BJ (cell line): ENCODE results near the gene SDHC. TPM values are rescaled to one million over a fixed set of nuclear protein-coding genes. Genes with fewer than 3 reads are reported as not detected.
"Not testable (repeated sequence)": the region's sequence is repeated elsewhere in the genome, so short reads cannot be mapped to it uniquely, and the experiment has no call there.

Experiments
- CTCF ChIA-PET: fragments of 350-600 bp; formaldehyde crosslinking; extraction: SDS; loops from one replicate; lab custom pipeline; 2021; ENCODE audit warnings: antibody characterized with exemption, inconsistent platforms; lab: Yijun Ruan, JAX
- POLR2A ChIA-PET: fragments of 300-600 bp; sonication (Branson Sonifier 250); formaldehyde crosslinking; extraction: SDS; loops from one replicate; lab custom pipeline; 2021; ENCODE audit warnings: antibody characterized with exemption; lab: Charles Lee
- DNase-seq: peaks from one replicate; pipeline ENCODE4 v3.0.0-alpha.2; 2011; ENCODE audit warnings: low read depth
- H3K27me3 ChIP-seq: 2 replicates; pipeline ENCODE4 v1.6.0; 2011; ENCODE audit warnings: low read length; ENCODE audit not compliant: control insufficient read depth, insufficient read depth
- H3K36me3 ChIP-seq: 2 replicates; pipeline ENCODE4 v1.5.1; 2011; ENCODE audit warnings: low read length; ENCODE audit not compliant: control insufficient read depth, insufficient read depth
- H3K4me3 ChIP-seq: 2 replicates; pipeline ENCODE4 v1.5.1; 2011; ENCODE audit warnings: low read depth, mild to moderate bottlenecking, control low read depth, low read length
- CTCF ChIP-seq: IDR thresholded peaks from 2 replicates; pipeline ENCODE4 v1.5.1; 2011; ENCODE audit warnings: low read depth, mild to moderate bottlenecking, control low read depth, inconsistent platforms, low read length, moderate library complexity; ENCODE audit not compliant: insufficient read depth
- polyA plus RNA-seq: library from polyadenylated mRNA; depleted of rRNA; stranded (reverse); fragments of >200 nt; gene quantifications from 2 replicates; pipeline ENCODE4 v1.2.3, GENCODE V29; 2011

SDHC gene
- polyA plus RNA-seq, 1 experiment, result 275 TPM

GRCh38 chr1:161402446-161402845, 88.3 kb downstream of the SDHC start:
- POLR2A ChIA-PET, result interaction anchor here (0.6 kb wide), 1 partner anchor 13 kb away, joined by 4 read pairs; no protein-coding TSS in a partner anchor
- CTCF ChIA-PET, result no interaction called here
- Histone ChIP-seq H3K36me3 (no peaks in the 10 kb centered on the region), H3K4me3 (no peak overlapping the region), H3K27me3 (peaks cover 2% of the 10 kb centered on the region; the same call in 1 of the 2 replicates)
- DNase-seq, result no peak
- TF ChIP-seq CTCF, result no peak

DNA sequence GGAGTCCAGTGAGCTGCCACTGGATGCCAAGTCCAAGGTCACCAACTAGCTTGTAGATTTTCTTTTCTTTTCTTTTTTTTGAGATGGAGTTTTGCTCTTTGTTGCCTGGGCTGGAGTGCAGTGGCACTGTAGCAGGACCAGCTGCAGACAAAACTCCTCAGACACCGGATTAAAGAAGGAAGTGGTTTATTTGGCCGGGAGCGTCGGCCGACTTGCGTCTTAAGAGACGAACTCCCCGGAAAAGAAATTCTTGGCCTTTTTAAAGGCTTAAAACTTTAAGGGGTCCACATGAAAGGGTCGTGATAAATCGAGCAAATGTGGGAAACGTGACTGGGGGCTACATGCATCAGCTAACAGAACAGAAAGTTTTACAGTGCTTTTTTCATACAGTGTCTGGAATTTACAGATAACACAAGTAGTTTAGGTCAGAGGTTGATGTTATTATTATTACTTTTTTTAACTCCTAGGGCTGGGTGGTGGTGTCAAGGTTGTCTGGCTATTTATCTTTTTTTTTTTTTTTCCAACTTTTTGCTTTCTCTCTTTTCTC, 89.9 kb downstream of the SDHC start:
- TF ChIP-seq CTCF, result no peak
- ChIA-PET CTCF (no interaction called here), POLR2A (interaction anchor here (0.6 kb wide), 1 partner anchor 35 kb away, joined by 3 read pairs; no protein-coding TSS in a partner anchor)
- no peaks in the 10 kb centered on the region for H3K36me3 ChIP-seq
- no peak for DNase-seq
- H3K27me3 ChIP-seq, result peaks cover 2% of the 10 kb centered on the region; the same call in 1 of the 2 replicates
- H3K4me3 ChIP-seq, result no peak overlapping the region

- DNase-seq, H3K27me3 ChIP-seq, CTCF ChIA-PET, H3K36me3 ChIP-seq, POLR2A ChIA-PET, H3K4me3 ChIP-seq: not testable (repeated sequence)
These were observed 92.4 kb downstream of the SDHC start for GRCh38 chr1:161406551-161406950.

GRCh38 chr1:161407451-161407985, 93.3 kb downstream of the SDHC start:
- no peak for TF ChIP-seq CTCF
- H3K36me3 ChIP-seq, result no peaks in the 10 kb centered on the region
- ChIA-PET POLR2A (no interaction called here), CTCF (interaction anchor here (0.8 kb wide), 1 partner anchor 26 kb away, joined by 3 read pairs; no protein-coding TSS in a partner anchor)
- H3K27me3 ChIP-seq, result peaks cover 2% of the 10 kb centered on the region
- H3K4me3 ChIP-seq, result no peak overlapping the region
- DNase-seq, result no peak

DNA sequence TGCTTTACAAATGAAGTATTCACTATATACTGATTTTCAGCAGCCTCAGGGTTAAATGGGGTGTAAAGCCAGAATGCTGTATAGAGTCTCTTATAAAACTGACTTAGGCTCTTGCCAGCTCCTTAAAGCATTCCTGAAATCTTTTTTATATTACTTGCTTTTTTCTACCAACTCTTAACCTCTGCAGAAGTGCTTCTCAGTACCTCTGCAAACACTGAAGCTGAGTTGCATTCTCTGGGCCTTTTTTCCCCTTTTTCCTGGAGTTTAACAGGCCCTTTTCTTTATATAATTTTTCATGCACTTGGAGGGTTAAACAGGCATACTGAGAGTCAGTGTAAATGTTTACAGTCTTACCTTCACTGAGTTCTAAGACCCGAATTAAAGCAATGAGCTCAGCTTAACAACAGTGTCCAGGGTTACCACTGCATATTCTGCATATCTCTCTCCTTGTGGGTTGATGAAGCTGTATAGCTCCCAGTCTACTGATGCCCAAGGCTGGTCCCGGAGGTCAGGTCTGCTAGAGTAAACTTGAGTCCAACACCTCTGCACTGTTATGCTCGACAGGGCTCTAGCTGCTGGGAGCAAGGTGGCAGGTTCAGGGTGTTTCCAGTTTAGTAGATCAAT, 94.4 kb downstream of the SDHC start:
- H3K36me3 ChIP-seq, result no peaks in the 10 kb centered on the region
- no peak overlapping the region for H3K4me3 ChIP-seq
- DNase-seq, result no peak
- ChIA-PET POLR2A (no interaction called here), CTCF (interaction anchor here (0.9 kb wide), 1 partner anchor 30 kb away, joined by 3 read pairs; no protein-coding TSS in a partner anchor)
- no peak for TF ChIP-seq CTCF
- H3K27me3 ChIP-seq, result peaks cover 2% of the 10 kb centered on the region

DNA sequence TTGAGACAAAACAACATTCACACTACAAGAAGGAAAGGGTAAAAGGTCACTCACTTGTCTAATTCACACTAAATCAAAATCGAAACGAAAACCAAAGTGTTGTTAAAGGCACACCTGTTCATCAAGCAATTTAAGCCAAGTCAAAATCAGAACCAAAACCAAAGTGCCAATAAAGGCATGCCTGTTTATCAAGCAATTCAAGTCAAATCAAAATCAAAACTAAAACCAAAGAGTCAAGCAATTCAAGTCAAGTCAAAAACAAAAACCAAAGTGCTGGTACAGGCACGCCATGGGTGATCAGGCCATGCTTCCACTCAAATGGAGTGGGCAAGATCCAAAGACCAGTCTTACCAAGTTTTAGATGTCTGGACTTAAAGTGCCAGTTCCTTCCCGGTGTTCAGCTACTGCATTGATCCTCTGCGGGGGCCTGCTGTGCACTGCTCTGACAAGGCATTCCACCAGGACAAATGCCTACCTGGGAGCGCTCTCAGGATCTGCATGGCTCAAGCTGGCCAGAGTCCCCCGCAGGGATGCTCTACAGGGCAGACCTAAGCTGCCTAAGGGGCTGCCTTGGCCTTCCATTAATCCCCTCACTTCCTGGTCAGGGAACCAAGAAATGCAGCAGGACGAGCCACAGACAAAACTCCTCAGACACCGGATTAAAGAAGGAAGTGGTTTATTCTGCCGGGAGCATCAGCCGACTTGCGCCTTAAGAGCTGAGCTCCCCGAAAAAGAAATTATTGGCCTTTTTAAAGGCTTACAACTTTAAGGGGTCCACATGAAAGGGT, 95.9 kb downstream of the SDHC start:
- H3K27me3 ChIP-seq, DNase-seq, H3K4me3 ChIP-seq, CTCF ChIA-PET, POLR2A ChIA-PET, H3K36me3 ChIP-seq: not testable (repeated sequence)

GRCh38 chr1:161410636-161410970, 96.4 kb downstream of the SDHC start:
- H3K27me3 ChIP-seq, CTCF ChIA-PET, H3K36me3 ChIP-seq, H3K4me3 ChIP-seq, POLR2A ChIA-PET, DNase-seq: not testable (repeated sequence)
